Skeletal muscle tissue (tissue), 4 donors: Measurements from ENCODE around the gene IFI35. TPM values are rescaled to one million over a fixed set of nuclear protein-coding genes. Genes with fewer than 3 reads are reported as not detected.
"Not testable (repeated sequence)": the region's sequence is repeated elsewhere in the genome, so short reads cannot be mapped to it uniquely, and the experiment has no call there.

Experiments used
- H3K27ac ChIP-seq: one replicate; pipeline ENCODE4 v1.7.0; 2013; ENCODE audit warnings: mild to moderate bottlenecking, low read depth, low read length, inconsistent platforms
- H3K27me3 ChIP-seq, 3 donors: one replicate each; pipeline ENCODE4 v1.7.0; 2013; ENCODE audit warnings: low read length in 3 of 3; ENCODE audit not compliant: control insufficient read depth in 3 of 3, insufficient read depth in 3 of 3
- H3K36me3 ChIP-seq, 3 donors: one replicate each; pipeline ENCODE4 v1.7.0; 2013; ENCODE audit warnings: low read length in 3 of 3; ENCODE audit not compliant: control insufficient read depth in 3 of 3, insufficient read depth in 3 of 3
- H3K4me1 ChIP-seq, 3 donors: one replicate each; pipeline ENCODE4 v1.7.0; 2013; ENCODE audit warnings: low read length in 3 of 3, mild to moderate bottlenecking in 3 of 3; ENCODE audit not compliant: control insufficient read depth in 3 of 3, insufficient read depth in 3 of 3
- H3K4me3 ChIP-seq, 3 donors: one replicate each; pipeline ENCODE4 v1.7.0; 2013; ENCODE audit warnings: low read length in 3 of 3
- H3K9ac ChIP-seq, 3 donors: one replicate each; pipeline ENCODE4 v1.7.0; 2013; ENCODE audit warnings: low read length in 3 of 3, mild to moderate bottlenecking in 3 of 3, moderate library complexity in 2 of 3, low read depth in 1 of 3
- H3K9me3 ChIP-seq, 3 donors: one replicate each; pipeline ENCODE4 v1.7.0; 2013; ENCODE audit warnings: low read length in 3 of 3; ENCODE audit not compliant: control insufficient read depth in 3 of 3
- total RNA-seq: library from RNA; depleted of rRNA; stranded (reverse); fragments of >200 nt; gene quantifications from one replicate; pipeline ENCODE4 v1.2.3, GENCODE V29; 2014
- donor health status: Osteomylitis.

IFI35 gene
- total RNA-seq, 1 donor from 2014 or later = 11.5 TPM

DNA sequence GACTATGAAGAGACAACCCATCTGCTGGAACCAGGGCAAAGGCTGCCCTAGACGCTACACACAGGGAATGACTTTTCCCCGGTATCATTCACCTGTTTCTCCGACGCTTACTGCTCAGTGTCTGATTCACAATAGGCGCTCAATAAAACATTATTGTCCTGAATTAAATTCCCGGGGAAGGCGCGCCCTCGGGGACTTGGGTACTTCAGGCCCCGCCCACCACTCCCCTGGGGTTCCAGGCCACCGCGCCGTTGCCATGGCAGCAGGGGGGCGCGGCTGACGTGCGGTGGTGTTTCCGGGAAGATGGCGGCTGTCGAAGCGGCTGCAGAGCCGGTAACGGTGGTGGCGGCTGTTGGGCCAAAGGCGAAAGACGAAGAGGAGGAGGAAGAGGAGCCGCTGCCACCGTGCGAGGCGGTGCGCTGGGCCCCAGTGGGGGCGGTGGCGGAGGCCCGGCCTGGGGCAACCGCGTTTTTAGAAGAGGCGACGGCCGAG, 26.3 kb upstream of the IFI35 start, which contains the start of gene RUNDC1:
RUNDC1 (plus strand) TSS at position 292 of the 492 bp plus-strand sequence; CDS start at position 304, 12 bp downstream.
- Histone ChIP-seq H3K9ac (peak within 1 kb of the TSS; percentile 83 to 96 (median 90)), H3K9me3 (no peaks in the 10 kb centered on the region), H3K27ac (peak within 1 kb of the TSS; percentile 95), H3K4me1 (peaks cover 28 to 42% (median 33%) of the 10 kb centered on the region in 3 donors), H3K4me3 (peak within 1 kb of the TSS; percentile 90 to 96 (median 94)), H3K36me3 (peaks cover 0 to 6% (median 5%) of the 10 kb centered on the region in 3 donors), H3K27me3 (no peaks in the 10 kb centered on the region)

DNA sequence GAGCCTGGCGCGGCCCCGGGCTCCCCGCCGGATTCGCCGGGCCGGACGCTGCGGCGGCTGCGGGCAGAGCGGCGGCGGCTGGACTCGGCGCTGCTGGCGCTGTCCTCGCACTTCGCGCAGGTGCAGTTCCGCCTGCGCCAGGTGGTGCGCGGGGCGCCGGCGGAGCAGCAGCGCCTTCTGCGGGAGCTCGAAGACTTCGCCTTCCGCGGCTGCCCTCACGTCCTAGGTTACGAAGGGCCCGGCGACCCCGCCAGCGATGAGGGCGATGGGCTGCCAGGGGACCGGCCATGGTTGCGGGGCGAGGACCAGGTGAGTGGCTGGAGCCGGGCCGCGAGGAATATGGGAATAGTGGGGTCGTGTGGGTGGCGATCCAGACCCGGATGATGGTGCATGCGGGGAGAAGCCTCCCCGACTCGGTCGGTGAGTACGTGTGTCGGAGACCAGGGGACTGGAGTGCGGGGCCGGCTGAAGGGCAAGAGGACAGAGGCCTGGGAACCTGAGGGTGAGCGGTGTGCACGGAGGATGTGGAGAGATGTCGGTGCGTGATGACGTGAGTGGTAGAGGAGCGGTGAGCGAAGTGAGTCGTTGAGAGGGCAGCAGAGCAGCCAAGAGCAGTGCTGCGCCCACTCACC, 25.7 kb upstream of the IFI35 start:
- Histone ChIP-seq H3K27ac (peak overlapping the region; percentile 95), H3K27me3 (no peaks in the 10 kb centered on the region), H3K4me3 (peak overlapping the region; percentile 90 to 96 (median 94)), H3K9ac (peak overlapping the region; percentile 77 to 90 (median 83)), H3K36me3 (peaks cover 0 to 9% (median 9%) of the 10 kb centered on the region in 3 donors), H3K9me3 (no peaks in the 10 kb centered on the region), H3K4me1 (peaks cover 27 to 36% (median 28%) of the 10 kb centered on the region in 3 donors)

DNA sequence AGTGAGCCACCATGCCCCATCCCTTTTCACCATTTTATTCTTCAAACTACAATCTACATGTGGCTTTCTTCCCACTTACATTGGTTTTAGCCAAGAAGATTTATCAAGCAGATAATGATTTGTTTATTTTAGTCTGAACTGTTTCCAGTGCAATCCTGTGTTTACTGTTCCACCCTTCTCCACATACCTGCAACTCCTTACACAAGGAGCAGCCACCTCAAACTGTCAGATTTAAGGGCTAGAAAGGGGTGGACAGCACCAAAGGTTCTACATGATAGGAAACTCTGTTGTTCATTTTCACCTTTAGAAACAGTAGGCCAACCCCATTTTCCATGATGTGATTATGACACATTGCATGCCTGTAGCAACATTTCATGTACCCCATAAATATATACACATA, 24.3 kb upstream of the IFI35 start:
- no peak overlapping the region for H3K27ac ChIP-seq
- H3K4me1 ChIP-seq = peaks cover 26 to 30% (median 27%) of the 10 kb centered on the region in 3 donors
- no peak overlapping the region for H3K4me3 ChIP-seq

DNA sequence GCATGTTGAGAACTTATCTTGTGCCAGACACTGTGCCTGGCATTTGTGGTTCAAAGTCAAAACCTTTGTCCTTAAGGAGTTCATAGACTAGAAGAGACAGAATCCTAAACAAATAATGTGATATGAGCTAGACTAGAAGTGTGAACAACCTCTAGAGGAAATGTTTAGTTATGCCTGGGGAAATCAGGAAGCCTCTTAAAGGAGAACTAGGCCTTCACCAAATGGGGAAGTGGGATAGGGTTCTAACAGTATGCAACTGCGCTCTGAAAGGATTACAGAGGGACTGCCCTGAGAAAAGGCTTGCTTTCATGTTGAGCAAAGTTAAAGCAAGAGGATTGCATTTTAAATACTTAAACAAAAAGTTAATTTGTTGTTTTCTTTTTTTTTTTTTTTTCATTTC, 21.4 kb upstream of the IFI35 start:
- H3K27ac ChIP-seq = no peak overlapping the region
- no peaks in the 10 kb centered on the region for H3K9me3 ChIP-seq
- H3K9ac ChIP-seq = no peak overlapping the region
- H3K4me3 ChIP-seq = no peak overlapping the region
- H3K27me3 ChIP-seq = no peaks in the 10 kb centered on the region
- peaks cover 13 to 16% (median 13%) of the 10 kb centered on the region in 3 donors for H3K4me1 ChIP-seq
- H3K36me3 ChIP-seq = peaks cover 20 to 43% (median 38%) of the 10 kb centered on the region in 3 donors

More for the DNA sequence above, 24.3 kb upstream of the IFI35 start:
- Histone ChIP-seq H3K36me3 (peaks cover 3 to 17% (median 16%) of the 10 kb centered on the region in 3 donors), H3K9ac (no peak overlapping the region), H3K27me3 (no peaks in the 10 kb centered on the region), H3K9me3 (no peaks in the 10 kb centered on the region)

DNA sequence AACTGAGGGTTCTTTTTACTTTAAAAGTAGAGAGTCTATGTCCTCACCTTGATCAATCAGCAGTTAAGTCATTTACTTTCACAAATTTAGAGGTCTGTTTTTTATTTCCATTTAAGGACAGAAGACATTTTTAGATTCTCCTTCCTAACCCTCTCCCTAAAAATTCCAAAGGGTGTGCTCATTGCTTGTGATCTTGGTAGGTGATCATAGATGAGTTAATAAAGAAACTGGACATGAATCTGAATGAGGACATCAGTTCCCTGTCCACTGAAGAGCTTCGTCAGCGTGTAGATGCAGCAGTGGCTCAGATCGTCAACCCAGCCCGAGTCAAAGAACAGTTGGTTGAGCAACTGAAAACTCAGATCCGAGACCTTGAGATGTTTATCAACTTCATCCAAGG, 17.4 kb upstream of the IFI35 start:
- Histone ChIP-seq H3K4me1 (no peaks in the 10 kb centered on the region), H3K9ac (no peak overlapping the region), H3K9me3 (no peaks in the 10 kb centered on the region), H3K27ac (no peak overlapping the region), H3K27me3 (no peaks in the 10 kb centered on the region), H3K4me3 (no peak overlapping the region), H3K36me3 (peaks cover 39 to 66% (median 64%) of the 10 kb centered on the region in 3 donors)

DNA sequence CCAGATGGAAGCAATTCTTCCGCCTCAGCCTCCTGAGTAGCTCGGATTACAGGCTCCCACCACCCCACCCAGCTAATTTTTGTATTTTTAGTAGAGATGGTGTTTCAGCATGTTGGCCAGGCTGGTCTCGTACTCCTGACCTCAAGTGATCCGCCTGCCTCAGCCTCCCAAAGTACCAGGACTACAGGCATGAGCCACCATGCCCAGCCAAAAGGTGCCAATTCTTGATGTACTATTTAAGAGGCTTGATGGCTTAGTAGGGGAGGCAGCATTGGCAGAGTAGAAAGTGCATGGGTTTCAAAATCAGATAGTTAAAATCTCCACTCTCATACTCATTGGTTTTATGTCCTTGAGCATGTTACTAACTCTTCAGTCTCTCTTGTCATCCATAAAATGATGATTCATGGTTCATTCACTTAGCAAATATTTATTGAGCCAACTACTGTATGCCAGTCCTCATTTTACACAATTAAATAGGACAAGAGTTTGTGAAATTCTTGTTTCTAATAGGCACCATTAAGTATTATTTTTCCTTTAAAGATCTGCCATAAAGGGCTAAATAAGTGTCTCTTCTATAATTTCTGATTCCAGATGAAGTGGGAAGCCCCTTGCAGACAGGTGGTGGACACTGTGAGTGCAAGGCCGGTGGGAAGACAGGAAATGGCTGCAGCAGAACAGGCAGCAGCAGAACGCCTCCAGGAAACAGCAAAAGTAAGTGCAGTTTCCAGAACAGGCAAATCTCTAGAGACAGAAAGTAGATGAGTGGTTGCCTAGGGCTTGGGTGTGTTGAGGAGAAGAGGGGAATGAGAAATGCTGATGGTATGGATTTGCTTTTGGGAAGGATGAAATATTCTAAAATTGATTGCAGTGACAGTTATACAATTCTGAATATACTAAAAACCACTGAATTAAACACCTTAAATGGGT, 16.6 kb upstream of the IFI35 start:
- no peaks in the 10 kb centered on the region for H3K27me3 ChIP-seq
- H3K9me3 ChIP-seq = no peaks in the 10 kb centered on the region
- no peak overlapping the region for H3K27ac ChIP-seq

DNA sequence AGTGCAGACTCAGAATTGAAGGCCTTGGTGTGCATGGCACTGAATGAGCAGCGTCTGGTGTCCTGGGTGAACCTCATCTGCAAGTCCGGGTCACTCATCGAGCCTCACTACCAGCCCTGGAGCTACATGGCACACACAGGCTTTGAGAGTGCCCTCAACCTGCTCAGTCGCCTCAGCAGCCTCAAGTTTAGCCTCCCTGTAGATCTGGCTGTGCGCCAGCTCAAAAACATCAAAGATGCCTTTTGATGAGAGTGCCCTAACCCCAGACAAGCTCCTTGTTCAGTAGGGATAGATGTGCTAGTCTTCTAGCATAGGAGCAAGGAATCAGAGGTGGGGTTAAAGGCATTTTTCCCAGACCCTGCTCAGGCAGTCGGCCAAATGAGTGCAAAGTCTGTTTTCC, 15.1 kb upstream of the IFI35 start:
- no peaks in the 10 kb centered on the region for H3K27me3 ChIP-seq
- H3K4me1 ChIP-seq = no peaks in the 10 kb centered on the region
- H3K9ac ChIP-seq = no peak overlapping the region
- H3K9me3 ChIP-seq = no peaks in the 10 kb centered on the region
- no peak overlapping the region for H3K27ac ChIP-seq
- H3K36me3 ChIP-seq = peaks cover 39 to 61% (median 54%) of the 10 kb centered on the region in 3 donors
- no peak overlapping the region for H3K4me3 ChIP-seq

More for the DNA sequence above, 16.6 kb upstream of the IFI35 start:
- Histone ChIP-seq H3K4me1 (no peaks in the 10 kb centered on the region), H3K36me3 (peaks cover 39 to 69% (median 62%) of the 10 kb centered on the region in 3 donors), H3K4me3 (no peak overlapping the region), H3K9ac (no peak overlapping the region)

DNA sequence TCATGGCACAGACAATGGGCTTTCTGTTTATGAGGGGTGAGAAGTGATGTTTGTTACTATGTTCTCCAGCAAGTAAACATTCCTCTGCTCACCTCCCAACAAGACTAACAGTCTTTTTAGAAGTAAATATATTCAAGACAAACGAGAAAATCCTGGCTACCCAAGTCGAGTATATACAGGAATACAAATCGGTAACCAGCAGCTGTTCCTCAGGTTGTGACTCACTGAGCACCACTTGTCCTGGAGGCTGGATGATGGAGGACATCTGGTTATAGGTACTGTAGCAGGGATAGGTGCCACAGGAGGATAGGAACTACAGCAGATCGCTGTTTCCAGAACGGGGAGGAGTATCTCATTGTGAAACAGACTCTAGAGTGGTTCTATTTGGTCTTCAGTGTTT, 13.7 kb upstream of the IFI35 start:
- H3K4me3 ChIP-seq = no peak overlapping the region
- H3K9me3 ChIP-seq = no peaks in the 10 kb centered on the region
- peaks cover 31 to 49% (median 45%) of the 10 kb centered on the region in 3 donors for H3K36me3 ChIP-seq
- no peak overlapping the region for H3K27ac ChIP-seq
- no peak overlapping the region for H3K9ac ChIP-seq
- H3K27me3 ChIP-seq = no peaks in the 10 kb centered on the region
- no peaks in the 10 kb centered on the region for H3K4me1 ChIP-seq

DNA sequence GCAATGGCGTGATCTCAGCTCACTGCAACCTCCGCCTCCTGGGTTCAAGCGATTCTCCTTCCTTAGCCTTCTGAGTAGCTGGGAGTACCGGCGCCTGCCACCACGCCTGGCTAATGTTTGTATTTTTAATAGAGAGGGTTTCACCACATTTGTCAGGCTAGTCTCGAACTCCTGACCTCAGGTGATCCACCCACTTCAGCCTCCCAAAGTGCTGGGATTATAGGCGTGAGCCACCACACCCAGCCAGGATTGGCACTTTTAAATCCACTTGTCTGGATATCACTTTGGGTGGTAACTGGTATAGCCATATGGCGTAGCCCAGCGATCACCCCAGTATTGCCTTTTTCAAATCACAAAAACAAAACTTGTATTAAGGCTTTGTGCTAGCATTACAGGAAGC, 12.7 kb upstream of the IFI35 start:
- H3K4me3 ChIP-seq, H3K27me3 ChIP-seq, H3K4me1 ChIP-seq, H3K9me3 ChIP-seq, H3K9ac ChIP-seq, H3K27ac ChIP-seq: not testable (repeated sequence)
- peaks cover 33 to 40% (median 40%) of the 10 kb centered on the region in 3 donors for H3K36me3 ChIP-seq
